ENCODE results near the gene SIRT4. TPM values are rescaled to one million over a fixed set of nuclear protein-coding genes. Genes with fewer than 3 reads are reported as not detected.
"Not testable (repeated sequence)": the region's sequence is repeated elsewhere in the genome, so short reads cannot be mapped to it uniquely, and the experiment has no call there.

Gene SIRT4, protein sequence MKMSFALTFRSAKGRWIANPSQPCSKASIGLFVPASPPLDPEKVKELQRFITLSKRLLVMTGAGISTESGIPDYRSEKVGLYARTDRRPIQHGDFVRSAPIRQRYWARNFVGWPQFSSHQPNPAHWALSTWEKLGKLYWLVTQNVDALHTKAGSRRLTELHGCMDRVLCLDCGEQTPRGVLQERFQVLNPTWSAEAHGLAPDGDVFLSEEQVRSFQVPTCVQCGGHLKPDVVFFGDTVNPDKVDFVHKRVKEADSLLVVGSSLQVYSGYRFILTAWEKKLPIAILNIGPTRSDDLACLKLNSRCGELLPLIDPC
- polyA plus RNA-seq (2012; ENCODE audit: insufficient read depth, insufficient read length) = 4.3 TPM

DNA sequence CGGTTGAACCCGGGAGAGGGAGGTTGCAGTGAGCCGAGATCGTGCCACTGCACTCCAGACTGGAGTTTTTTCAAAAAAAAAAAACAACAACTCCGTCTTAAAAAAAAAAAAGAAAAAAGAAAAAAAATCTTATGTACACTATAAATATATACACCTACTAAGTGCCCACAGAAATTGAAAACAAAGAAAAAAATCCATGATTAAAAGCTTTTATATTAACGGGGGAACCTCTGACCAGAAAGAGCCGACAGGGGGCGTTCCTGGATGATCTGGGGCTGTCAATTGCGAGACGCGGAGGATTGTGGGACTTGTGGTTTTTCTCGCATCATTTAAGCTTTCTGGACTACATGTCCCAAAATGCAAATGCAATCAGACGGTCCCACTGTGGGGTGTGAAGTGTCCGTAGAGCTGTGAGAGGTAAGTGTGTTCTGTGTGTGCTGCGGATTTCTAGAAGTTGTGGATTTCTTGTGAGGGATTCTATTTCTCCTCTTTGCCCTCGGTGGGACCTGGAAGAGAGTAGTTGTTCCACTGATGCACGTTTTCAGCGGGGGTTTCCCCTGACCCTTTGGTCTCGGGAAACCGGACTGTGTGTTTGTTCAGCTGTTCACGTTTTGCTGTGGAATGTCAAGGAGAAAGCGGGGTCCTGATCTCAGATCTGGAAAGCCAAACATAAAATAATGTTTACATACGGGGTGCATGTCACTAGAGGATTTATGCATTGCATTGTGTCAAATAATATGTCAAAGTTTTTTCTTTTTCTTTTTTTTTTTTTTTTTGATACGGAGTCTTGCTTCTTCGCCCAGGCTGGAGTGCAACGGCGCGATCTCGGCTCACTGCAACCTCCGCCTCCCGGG lies at the start of gene SIRT4:
Gene SIRT4, plus strand, starts transcription at position 360 of the 854 bp plus-strand sequence. CDS start 1,241 bp downstream, outside the sequence.
- DNase-seq (ENCODE audit: low read depth, low spot score) = peak; percentile 95
- H3K4me3 ChIP-seq (ENCODE audit: low read length) = peak within 1 kb of the TSS; percentile 91

DNA sequence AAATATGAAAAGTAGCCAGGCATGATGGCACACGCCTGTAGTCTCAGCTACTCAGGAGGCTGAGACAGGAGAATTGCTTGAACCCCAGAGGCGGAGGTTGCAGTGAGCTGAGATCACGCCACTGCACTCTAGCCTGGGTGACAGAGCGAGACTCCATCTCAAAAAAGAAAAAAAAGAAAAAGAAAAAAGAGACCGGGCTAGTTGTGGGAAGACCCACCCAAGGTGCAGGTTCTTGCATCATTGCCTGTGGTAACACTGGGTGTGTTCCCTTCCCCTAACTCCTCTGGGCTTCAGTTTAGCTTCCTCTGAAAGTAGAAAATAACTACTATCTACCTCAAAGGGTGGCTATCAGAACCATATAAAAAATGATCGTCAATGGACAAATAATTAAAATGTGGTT lies 48.8 kb upstream of the SIRT4 start:
- peak; percentile 42 for DNase-seq (ENCODE audit: low read depth, low spot score)
- H3K4me3 ChIP-seq (ENCODE audit: low read length) = not testable (repeated sequence)

DNA sequence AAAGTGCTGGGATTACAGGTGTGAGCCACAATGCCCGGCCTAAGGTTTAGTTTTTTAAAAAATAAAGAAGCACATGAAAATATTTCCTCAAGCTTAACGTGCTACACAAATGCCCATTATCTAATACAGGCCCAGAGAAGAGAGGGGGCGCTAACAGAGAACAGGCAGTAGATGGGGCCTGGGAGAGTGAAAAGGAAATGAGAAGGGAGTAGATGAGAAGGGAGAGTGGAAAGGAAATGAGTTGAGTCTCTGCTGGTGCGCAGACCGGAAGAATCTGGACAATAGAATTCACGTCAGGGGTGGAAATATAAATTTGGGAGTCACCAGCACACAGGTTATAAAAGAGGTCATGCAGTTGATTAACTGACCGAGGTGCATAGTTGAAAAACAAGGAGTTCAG lies 47.3 kb upstream of the SIRT4 start:
- no peak for DNase-seq (ENCODE audit: low read depth, low spot score)
- no peak overlapping the region for H3K4me3 ChIP-seq (ENCODE audit: low read length)

DNA sequence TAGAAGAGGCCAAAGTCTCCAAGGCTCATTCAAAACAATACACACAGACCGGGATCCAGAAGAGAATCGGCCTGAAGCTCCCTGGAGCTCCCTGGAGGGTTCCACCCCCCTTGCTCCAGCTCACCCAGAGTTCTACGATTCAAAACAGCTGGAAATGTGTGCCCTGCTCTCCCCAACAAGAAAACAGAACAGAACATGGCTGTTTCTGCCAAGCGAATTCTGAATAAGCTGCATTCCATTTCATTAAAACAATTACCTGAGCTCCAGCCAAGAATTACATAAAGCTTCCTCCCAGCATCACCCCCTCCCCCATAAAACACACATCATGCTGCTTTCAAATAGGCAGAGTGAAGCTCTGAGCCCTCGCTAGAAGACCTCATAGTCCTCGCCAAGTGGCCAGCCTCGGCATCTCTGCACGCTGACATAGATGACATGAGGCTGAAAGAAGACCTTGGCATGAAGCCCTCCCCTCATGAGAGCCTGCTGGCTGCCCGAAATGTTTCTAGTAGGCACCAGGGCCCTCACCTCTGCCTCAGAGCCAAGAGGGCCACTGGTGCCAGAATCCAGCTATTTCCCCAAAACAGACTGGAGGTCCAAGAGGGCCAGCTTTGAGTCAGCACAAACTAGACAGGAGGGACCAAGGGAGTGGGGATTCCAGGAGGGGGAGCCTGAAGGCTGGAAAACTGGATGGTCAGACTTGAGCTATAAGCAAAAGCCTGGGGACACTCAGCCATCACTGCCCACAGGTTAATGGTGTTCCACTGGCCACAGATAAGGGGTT lies 44.9 kb upstream of the SIRT4 start:
- H3K4me3 ChIP-seq (ENCODE audit: low read length) = no peak overlapping the region
- no peak for DNase-seq (ENCODE audit: low read depth, low spot score)

DNA sequence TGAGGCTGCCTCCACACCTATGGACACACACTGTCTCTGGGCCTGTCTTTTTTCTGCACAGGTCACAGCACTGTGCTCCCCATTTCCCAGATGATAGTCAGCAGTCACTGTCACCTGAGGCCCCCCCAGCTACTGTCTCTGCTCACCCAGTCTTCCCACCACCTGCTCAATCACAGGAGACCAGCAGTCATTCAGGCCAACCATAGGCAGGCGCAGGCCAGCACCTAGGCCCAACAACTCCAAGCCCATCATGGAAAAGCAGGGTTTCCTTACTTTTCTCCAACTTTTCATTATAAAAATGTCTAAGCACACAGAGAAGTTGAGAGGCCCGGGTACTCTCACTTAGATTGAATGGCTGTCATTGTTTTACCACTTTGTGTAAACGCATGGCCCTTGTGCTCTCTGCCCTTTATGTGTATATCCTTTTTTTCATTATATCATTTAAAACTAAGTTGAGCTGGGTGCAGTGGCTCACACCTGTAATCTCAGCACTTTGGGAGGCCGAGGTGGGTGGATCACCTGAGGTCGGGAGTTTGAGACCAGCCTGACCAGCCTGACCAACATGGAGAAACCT lies 43.7 kb upstream of the SIRT4 start:
- no peak overlapping the region for H3K4me3 ChIP-seq (ENCODE audit: low read length)
- no peak for DNase-seq (ENCODE audit: low read depth, low spot score)

DNA sequence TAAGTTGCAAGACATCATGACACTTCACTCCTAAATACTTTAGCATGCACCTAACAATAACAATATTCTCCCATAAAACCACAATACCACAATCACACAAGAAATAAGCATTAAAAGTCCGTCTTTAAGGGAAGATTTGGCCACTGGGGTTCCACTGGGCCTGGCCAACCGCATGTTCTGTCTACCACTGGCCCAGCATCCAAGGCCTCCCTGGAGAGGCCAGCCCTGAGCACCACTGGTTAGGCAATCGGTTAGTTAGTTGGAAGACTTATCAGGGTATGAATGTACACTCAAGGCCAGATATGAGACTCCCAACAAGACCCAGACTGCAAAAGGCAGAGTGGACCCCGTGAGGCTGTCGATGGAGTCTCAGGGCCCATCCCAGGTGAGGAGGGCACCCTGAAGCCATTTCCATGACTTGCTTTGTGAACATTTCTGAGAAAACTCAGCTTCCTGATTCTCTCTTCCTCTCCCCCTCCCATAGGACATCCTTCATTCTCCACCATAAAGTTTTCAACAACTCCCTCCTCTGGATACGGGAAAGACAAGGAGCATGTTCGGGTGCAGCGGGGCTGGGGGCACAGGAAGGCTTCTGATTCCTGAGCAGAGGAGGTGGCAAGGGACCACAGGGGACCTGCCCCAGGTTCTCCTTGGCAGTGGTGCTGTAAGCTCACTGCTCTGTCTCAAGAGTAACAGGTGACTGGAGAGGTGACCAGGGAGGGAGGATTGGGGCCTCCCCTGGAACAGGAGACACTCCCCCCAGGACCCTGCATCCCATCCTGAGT lies 42.5 kb upstream of the SIRT4 start:
- no peak for DNase-seq (ENCODE audit: low read depth, low spot score)
- no peak overlapping the region for H3K4me3 ChIP-seq (ENCODE audit: low read length)

DNA sequence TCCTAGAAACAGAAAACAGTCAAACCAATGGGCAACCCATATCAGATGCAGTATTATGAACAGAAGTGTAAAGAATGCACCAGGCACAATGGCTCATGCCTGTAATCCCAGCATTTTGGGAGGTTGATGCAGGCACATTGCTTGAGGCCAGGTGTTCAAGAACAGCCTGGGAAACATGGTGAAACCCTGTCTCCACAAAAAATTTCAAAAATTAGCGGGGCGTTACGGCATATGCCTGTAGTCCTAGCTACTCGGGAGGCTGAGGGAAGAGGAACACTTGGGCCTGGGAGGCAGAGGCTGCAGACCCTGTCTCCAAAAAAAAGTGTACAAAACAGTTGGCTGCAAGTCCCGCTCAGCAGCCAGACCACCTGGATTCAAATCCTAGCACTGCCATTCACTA lies 41.5 kb upstream of the SIRT4 start:
- no peak for DNase-seq (ENCODE audit: low read depth, low spot score)
- no peak overlapping the region for H3K4me3 ChIP-seq (ENCODE audit: low read length)

DNA sequence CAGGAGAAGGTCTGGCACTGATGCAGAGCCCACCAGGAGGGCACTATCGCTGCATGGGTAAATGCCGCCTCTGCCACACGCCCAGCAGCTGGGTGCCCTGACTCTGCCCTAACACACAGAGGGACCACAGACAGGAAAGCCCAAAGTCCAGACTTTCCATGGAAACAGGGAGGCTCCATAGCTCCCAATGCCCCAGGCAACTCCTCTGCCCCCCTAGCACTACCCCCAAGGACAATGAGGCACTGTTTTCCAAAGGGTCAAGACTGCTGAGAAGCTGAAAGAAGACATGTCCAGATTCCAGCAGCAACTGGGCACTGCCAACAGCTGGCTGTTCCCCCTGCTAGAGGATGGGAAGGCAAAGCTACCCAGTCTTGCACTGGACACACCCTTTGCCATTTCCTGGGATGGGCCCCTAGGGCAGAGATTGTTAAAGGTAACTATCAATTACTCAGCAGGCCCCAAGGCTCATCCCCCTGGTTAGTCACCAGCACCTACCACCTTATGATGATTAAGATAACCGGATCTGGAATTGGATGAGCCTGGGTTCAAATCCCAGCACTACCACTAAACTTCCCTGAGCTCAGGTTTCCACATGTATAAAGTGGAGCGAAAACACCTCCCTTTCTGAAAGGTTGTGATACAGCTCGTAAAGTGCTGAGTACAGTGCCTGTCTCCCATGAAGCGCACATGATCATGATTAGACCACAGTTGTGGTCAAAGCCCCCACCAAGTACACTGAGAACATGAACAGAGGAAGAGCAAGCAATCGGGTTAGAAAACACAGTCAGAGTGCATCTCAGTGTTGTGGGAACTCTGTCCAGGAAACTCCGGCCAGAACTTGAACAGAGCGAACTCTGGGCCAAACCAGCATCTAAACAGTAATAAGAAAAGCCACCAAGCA lies 39.9 kb upstream of the SIRT4 start:
- DNase-seq (ENCODE audit: low read depth, low spot score) = peak; percentile 24
- H3K4me3 ChIP-seq (ENCODE audit: low read length) = no peak overlapping the region

DNA sequence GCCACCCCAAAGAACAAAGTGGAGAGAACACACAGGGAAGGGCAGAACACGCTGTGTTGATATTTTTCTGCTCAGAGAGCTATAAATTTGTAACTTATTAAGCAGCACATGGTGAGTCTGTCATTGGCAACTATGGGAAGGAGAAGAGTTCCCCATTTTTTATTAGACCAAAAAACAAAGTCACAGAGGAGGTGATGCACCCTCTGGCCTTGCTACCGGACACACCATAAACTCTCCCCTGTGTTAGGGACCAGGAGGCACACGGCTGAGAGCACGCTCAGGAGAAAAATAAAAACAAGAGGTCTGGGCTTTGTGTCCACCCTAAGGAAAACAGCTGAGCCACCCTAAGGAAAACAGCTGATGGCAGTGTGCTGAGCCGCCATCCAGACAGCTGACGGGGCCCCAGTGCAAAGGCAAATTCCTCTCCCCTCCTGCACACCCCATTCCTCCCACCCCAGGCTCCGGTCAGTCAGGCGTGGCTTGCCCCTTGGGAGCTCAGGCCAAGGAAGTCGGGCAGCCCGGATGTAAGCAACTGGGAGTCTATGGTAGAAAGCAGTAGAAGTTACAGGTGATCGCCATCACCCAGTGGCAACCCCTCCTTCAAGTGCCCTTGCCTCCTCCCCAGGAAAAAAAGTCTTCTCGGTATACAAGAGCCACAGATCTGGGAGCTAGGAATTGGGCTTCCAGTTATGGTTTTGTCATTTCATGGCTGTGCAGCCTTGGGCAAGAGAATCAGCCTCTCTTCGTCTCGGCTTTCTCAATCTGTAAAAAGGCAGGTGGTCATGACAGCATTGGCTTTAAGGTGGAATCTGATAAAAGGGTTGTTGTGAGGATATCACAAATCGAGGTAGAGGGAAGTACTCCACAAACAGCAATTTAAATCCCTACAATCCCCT lies 39.0 kb upstream of the SIRT4 start:
- DNase-seq (ENCODE audit: low read depth, low spot score) = no peak
- H3K4me3 ChIP-seq (ENCODE audit: low read length) = no peak overlapping the region

DNA sequence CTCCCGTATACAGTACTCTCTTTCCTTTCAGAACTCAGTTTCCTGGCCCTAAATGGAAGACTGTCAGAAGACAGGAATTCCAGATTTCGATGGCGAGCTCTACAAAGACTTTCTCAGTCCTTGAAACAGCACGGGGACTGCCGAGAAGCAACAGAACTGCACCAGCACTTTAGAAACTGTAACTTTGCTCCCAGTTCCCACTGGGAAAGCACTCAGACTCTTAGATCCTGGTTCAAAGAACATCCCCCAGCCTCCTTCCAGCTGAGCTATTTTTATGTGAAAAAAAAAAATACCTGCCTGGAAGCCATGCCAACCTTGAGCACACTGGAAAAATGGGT lies 38.4 kb upstream of the SIRT4 start:
- DNase-seq (ENCODE audit: low read depth, low spot score) = no peak
- no peak overlapping the region for H3K4me3 ChIP-seq (ENCODE audit: low read length)

DNA sequence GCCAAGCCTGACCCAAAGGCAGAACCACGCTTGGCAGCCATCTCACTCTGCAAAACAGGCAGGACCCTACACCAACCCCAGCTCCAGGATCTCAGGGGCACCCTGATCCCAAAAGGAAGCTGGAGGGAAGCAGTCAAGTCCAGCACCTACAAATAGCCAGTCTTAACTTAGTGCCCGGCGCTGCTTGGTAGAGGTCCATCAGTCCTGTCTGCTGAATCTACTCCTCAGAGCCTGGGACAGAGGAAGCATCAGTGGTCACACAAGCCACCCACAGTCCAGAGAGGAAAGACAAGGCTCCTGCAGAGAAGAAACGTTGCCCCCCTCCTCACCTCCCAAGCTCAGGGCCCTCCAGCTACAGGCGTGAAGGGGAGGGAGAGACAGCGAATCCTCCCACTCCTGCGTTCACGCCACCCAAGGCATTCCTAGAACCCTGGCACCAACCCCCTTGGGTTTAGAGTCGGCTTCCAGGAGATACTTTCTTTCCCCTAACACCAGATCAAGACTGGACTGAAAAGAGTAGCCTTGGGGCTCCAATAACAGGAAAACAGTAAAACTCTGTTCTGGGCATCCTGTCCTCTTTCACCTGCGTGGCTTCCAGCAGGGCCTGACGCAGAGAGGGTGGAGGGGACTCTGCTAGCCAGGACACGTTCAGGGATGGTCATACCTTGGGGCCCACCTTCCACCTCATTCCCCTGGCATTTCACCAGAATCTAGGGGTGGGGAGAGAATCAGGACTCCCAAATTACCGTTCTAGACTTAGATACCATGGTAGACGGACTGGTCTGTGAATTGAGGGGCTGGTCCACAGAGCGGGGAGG lies 37.8 kb upstream of the SIRT4 start:
- DNase-seq (ENCODE audit: low read depth, low spot score) = no peak
- H3K4me3 ChIP-seq (ENCODE audit: low read length) = no peak overlapping the region

DNA sequence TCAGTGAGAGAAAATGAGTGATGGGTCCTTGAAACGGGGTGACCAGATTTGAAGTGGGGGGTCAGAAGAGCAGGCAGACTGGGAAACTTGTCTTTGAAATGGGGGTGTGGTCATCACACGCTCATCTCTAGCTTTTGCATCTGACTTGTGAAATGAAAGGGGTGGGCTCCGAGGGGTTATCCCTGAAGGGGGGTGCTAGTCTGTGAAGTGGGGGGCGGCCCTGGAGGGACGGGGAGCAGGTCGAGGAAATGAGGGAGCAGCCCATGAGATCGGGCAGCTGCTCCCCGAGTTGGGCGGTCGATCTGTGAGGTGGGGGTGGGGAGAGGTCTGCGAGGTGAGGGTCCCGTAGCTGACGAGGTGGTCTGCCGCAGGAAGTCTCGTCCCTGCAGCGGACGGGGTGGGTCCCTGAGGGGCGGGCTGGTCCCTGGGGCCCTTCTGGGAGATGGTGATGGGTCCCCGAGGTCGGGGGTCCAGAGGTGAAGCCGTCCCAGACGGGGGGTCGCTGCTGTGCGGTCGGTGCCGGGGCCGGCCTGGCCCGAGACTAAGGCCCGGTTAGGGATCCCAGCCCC lies 37.1 kb upstream of the SIRT4 start:
- peak overlapping the region; percentile 55 for H3K4me3 ChIP-seq (ENCODE audit: low read length)
- DNase-seq (ENCODE audit: low read depth, low spot score) = no peak

DNA sequence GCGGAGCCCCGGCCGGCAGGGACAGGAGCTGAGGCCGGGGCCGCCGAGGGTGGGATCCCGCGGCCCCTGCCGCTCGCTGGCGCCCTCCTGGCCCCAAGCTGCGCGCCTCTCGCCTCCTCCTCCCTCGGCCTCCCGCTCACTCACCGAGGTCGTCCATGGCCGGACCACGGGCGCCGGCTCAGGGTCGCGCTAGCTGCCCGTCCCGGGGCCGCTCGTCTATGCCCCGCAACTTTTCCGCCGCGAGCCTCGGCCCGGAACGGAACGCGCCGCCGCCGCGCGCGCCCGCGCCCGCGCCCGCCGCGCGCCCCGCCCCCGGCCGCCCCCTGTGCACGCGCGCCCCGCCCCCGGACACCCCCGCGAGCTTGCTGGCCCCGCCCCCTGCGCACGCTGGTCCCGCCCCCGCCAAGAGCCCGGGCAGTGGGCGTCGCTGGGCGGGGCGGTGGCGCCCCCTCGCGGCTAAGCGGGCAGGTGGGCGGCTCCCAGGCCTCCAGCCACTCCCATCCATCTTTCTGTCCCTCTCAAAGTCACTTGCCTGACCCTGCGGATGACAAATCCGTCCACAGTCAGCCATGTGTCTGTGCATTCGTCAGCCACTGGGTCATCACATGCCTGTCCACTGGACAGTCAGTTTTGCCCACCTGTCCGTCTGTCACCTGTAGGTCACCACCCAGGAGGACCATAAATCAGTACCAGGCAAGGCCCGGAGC lies 36.5 kb upstream of the SIRT4 start, which contains the start of gene PXN:
Gene PXN, minus strand, starts transcription at position 258 of the 707 bp plus-strand sequence. Its CDS starts 101 bp downstream, at position 157.
- peak; percentile 42 for DNase-seq (ENCODE audit: low read depth, low spot score)

DNA sequence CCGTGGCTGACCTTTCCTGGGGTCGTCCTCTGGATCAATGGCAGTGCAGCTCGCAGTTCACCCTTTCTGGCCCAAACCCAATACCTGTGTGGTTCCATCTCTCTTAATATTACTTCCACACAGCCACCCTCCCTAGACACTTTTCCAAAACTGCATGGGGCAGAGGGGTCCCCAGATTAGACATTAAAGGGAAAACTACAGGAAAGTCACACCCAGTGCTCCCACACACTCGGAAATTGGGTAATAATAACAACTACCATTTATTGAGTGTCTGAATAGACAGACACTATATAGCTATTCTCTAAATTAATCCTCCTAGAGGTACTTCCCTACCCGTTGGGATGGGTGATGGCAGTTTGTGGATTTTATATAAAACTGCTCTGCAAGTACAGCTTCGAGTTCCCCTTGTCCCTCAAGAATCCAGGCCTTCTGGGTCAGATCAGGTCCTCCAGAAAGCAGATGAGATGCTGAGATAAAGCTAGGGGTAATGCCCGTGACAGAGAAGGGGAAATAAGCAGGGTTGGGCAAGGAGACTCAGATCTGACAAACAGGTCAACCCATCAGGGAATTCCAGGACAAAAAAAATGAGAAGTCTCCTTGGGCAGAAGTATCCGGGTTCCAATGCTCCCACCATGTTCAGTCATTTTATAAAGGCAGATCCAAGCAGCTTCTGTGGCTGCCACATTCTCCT lies 35.8 kb upstream of the SIRT4 start:
- no peak for DNase-seq (ENCODE audit: low read depth, low spot score)
- peak overlapping the region; percentile 38 for H3K4me3 ChIP-seq (ENCODE audit: low read length)

More for the DNA sequence above, 36.5 kb upstream of the SIRT4 start, which contains the start of gene PXN:
- peak within 1 kb of the TSS; percentile 55 for H3K4me3 ChIP-seq (ENCODE audit: low read length)

Data from Jurkat, Clone E6-1 (cell line).